GM23338 (cell line): ENCODE results near the gene USP8. TPM values are rescaled to one million over a fixed set of nuclear protein-coding genes. Genes with fewer than 3 reads are reported as not detected.

Source experiments
- ATAC-seq: fragments of 200-7000 bp; cut with Tn5 transposase; 3 replicates; pipeline ENCODE4 v1.9.1; 2020
- DNase-seq: peaks from one replicate; pipeline ENCODE4 v3.0.0-alpha.2; 2015; ENCODE audit warnings: low spot score
- H2AFZ ChIP-seq: fragments of 200-600 bp; sonication (generic); 2 replicates; pipeline ENCODE4 v1.8.0; 2016; ENCODE audit warnings: antibody characterized with exemption, mild to moderate bottlenecking, moderate library complexity
- H3F3A ChIP-seq: fragments of 200-600 bp; sonication (generic); replicated peaks from 2 replicates; pipeline ENCODE4 v1.8.0; 2017; ENCODE audit warnings: antibody characterized with exemption, mixed run types, low read depth
- H3K27ac ChIP-seq: fragments of 200-600 bp; sonication (generic); 2 replicates; pipeline ENCODE4 v1.6.1; 2016; ENCODE audit warnings: low read depth
- H3K27me3 ChIP-seq: fragments of 200-600 bp; sonication (generic); 2 replicates; pipeline ENCODE4 v1.8.0; 2016; ENCODE audit warnings: mild to moderate bottlenecking, mixed run types, moderate library complexity; ENCODE audit not compliant: insufficient read depth
- H3K36me3 ChIP-seq: fragments of 200-600 bp; sonication (generic); 2 replicates; pipeline ENCODE4 v1.8.0; 2016; ENCODE audit warnings: mild to moderate bottlenecking; ENCODE audit not compliant: insufficient read depth
- H3K4me1 ChIP-seq: fragments of 200-600 bp; sonication (generic); 2 replicates; pipeline ENCODE4 v1.8.0; 2016; ENCODE audit warnings: mild to moderate bottlenecking, moderate library complexity; ENCODE audit not compliant: insufficient read depth
- H3K4me2 ChIP-seq: fragments of 200-600 bp; sonication (generic); 2 replicates; pipeline ENCODE4 v1.7.1; 2017; ENCODE audit warnings: mixed run types
- H3K4me3 ChIP-seq: fragments of 200-600 bp; sonication (generic); 2 replicates; pipeline ENCODE4 v1.6.1; 2016; ENCODE audit warnings: mixed run types
- H3K79me2 ChIP-seq: fragments of 200-600 bp; sonication (generic); replicated peaks from 2 replicates; pipeline ENCODE4 v1.8.0; 2017; ENCODE audit warnings: mild to moderate bottlenecking; ENCODE audit not compliant: insufficient read depth
- H3K9me2 ChIP-seq: fragments of 200-600 bp; sonication (generic); 2 replicates; pipeline ENCODE4 v1.8.0; 2017; ENCODE audit not compliant: insufficient read depth
- H4K20me1 ChIP-seq: fragments of 200-600 bp; sonication (generic); replicated peaks from 2 replicates; pipeline ENCODE4 v1.8.0; 2017; ENCODE audit warnings: mild to moderate bottlenecking; ENCODE audit not compliant: insufficient read depth
- H3K27ac Mint-ChIP-seq: 2 replicates; pipeline ENCODE4 v1.8.0; 2020; ENCODE audit warnings: inconsistent platforms, mild to moderate bottlenecking, moderate library complexity, mixed read lengths
- H3K27me3 Mint-ChIP-seq: 3 replicates; pipeline ENCODE4 v1.8.0; 2022; ENCODE audit warnings: low read depth, mild to moderate bottlenecking, moderate library complexity, mixed read lengths, inconsistent platforms; ENCODE audit not compliant: insufficient read depth, poor library complexity
- H3K36me3 Mint-ChIP-seq: 3 replicates; pipeline ENCODE4 v1.8.0; 2021; ENCODE audit warnings: low read depth, mild to moderate bottlenecking, inconsistent platforms, moderate library complexity, mixed read lengths
- H3K4me1 Mint-ChIP-seq: 3 replicates; pipeline ENCODE4 v1.8.0; 2020; ENCODE audit warnings: mild to moderate bottlenecking, inconsistent platforms, mixed read lengths
- H3K4me3 Mint-ChIP-seq: 3 replicates; pipeline ENCODE4 v1.8.0; 2021; ENCODE audit warnings: moderate library complexity, mild to moderate bottlenecking, inconsistent platforms, mixed read lengths
- H3K9me3 Mint-ChIP-seq: 3 replicates; pipeline ENCODE4 v1.8.0; 2020; ENCODE audit warnings: moderate library complexity, mild to moderate bottlenecking, inconsistent platforms, mixed read lengths
- EZH2 ChIP-seq: fragments of 200-600 bp; sonication (generic); IDR thresholded peaks from one replicate; pipeline ENCODE4 v1.8.0; 2017; ENCODE audit warnings: antibody characterized with exemption, mild to moderate bottlenecking, low read depth; ENCODE audit not compliant: unreplicated experiment
- EZH2phosphoT487 ChIP-seq: fragments of 200-600 bp; sonication (generic); IDR thresholded peaks from one replicate; pipeline ENCODE4 v1.8.1; 2018; ENCODE audit warnings: antibody characterized with exemption; ENCODE audit not compliant: unreplicated experiment
- JUNB ChIP-seq: IDR thresholded peaks from one replicate; pipeline ENCODE4 v1.6.1; 2016; ENCODE audit warnings: antibody characterized with exemption; ENCODE audit not compliant: unreplicated experiment
- NANOG ChIP-seq: IDR thresholded peaks from 2 replicates; pipeline ENCODE4 v1.6.1; 2016; ENCODE audit warnings: antibody characterized with exemption, borderline replicate concordance
- POLR2AphosphoS5 ChIP-seq: IDR thresholded peaks from 2 replicates; pipeline ENCODE4 v1.6.1; 2016; ENCODE audit warnings: antibody characterized with exemption, low read depth
- STAT1 ChIP-seq: IDR thresholded peaks from one replicate; pipeline ENCODE4 v1.6.1; 2016; ENCODE audit warnings: antibody characterized with exemption; ENCODE audit not compliant: unreplicated experiment
- ZNF114 ChIP-seq: fragments of 250-450 bp; sonication (Bioruptor Pico); IDR thresholded peaks from 2 replicates; pipeline ENCODE4 v1.5.0; 2020; ENCODE audit warnings: mild to moderate bottlenecking, moderate library complexity
- ZNF331 ChIP-seq: fragments of 250-450 bp; sonication (Bioruptor Pico); IDR thresholded peaks from 2 replicates; pipeline ENCODE4 v1.5.0; 2020; ENCODE audit warnings: low read depth, mild to moderate bottlenecking, moderate library complexity
- polyA plus RNA-seq: library from polyadenylated mRNA; unstranded; fragments of >200 nt; fragmentation: Nextera tagmentation; extraction: Ambion mirVana; gene quantifications from 2 replicates; pipeline ENCODE4 v1.2.1, GENCODE V29; 2016
- total RNA-seq: library from RNA; depleted of rRNA; stranded (reverse); fragments of >200 nt; shearing (Covaris generic); gene quantifications from 2 replicates; pipeline ENCODE4 v1.2.3, GENCODE V29; 2014
- TF ChIP-seq, protein P1 (sequence below): IDR thresholded peaks from one replicate; pipeline ENCODE4 v1.6.1; 2018; ENCODE audit warnings: antibody characterized with exemption; ENCODE audit not compliant: unreplicated experiment
- TF ChIP-seq, protein P2 (sequence below), 2 experiments: fragments of 200-600 bp in 1 of 2; sonication (generic) in 1 of 2; conservative IDR thresholded peaks; 2 replicates each; pipeline versions ENCODE4 v1.5.1 to v1.6.1; 2016 to 2017; ENCODE audit warnings: antibody characterized with exemption in 2 of 2, low read depth in 2 of 2, mild to moderate bottlenecking in 2 of 2, moderate library complexity in 1 of 2
- TF ChIP-seq, protein P3 (sequence below): IDR thresholded peaks from 2 replicates; pipeline ENCODE4 v1.6.1; 2016; ENCODE audit warnings: antibody characterized with exemption

The USP8 gene
- total and polyA plus RNA-seq, 2 experiments from 2014 or later, result 64.8 to 68.6 TPM

DNA sequence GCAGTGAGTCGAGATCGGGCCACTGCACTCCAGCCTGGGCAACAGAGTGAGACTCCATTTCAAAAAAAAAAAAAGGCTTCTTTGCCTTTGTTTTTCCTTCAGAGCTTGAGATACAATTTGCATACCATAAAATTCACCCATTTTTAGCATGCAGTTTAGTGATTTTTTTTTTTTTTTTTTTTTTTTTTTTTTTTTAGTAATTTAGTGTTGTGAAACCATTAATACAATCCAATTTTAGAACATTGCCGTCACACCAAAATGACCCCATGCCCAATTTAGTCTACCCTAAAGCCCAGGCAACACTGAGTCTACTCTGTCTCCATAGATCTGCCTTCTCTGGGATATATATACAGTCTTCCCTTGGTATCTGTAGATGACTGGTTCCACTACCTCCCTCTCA lies 61.2 kb downstream of the USP8 start:
- Histone ChIP-seq H3K9me2 (no peaks in the 10 kb centered on the region), H3K4me1 (no peaks in the 10 kb centered on the region), H3K36me3 (peaks cover 21% of the 10 kb centered on the region), H3K27ac (no peak overlapping the region), H2AFZ (no peak overlapping the region), H3F3A (no peaks in the 10 kb centered on the region), H3K79me2 (no peaks in the 10 kb centered on the region), H4K20me1 (0 out of 2 replicates have a peak, but pooled peaks cover 5% of the 10 kb centered on the region), H3K4me2 (no peak overlapping the region), H3K4me3 (no peak overlapping the region), H3K27me3 (no peaks in the 10 kb centered on the region)
- H3K9me3 Mint-ChIP-seq, result no peaks in the 10 kb centered on the region
- DNase-seq, result no peak
- H3K4me1 Mint-ChIP-seq, result peaks cover 3% of the 10 kb centered on the region; the same call in 2 of the 3 replicates
- H3K27me3 Mint-ChIP-seq, result peaks cover 3% of the 10 kb centered on the region
- peaks cover 46% of the 10 kb centered on the region for H3K36me3 Mint-ChIP-seq
- no peak overlapping the region for H3K4me3 Mint-ChIP-seq
- TF ChIP-seq EZH2phosphoT487, result no peak
- TF ChIP-seq EZH2, result no peak
- TF ChIP-seq, protein P1, sequence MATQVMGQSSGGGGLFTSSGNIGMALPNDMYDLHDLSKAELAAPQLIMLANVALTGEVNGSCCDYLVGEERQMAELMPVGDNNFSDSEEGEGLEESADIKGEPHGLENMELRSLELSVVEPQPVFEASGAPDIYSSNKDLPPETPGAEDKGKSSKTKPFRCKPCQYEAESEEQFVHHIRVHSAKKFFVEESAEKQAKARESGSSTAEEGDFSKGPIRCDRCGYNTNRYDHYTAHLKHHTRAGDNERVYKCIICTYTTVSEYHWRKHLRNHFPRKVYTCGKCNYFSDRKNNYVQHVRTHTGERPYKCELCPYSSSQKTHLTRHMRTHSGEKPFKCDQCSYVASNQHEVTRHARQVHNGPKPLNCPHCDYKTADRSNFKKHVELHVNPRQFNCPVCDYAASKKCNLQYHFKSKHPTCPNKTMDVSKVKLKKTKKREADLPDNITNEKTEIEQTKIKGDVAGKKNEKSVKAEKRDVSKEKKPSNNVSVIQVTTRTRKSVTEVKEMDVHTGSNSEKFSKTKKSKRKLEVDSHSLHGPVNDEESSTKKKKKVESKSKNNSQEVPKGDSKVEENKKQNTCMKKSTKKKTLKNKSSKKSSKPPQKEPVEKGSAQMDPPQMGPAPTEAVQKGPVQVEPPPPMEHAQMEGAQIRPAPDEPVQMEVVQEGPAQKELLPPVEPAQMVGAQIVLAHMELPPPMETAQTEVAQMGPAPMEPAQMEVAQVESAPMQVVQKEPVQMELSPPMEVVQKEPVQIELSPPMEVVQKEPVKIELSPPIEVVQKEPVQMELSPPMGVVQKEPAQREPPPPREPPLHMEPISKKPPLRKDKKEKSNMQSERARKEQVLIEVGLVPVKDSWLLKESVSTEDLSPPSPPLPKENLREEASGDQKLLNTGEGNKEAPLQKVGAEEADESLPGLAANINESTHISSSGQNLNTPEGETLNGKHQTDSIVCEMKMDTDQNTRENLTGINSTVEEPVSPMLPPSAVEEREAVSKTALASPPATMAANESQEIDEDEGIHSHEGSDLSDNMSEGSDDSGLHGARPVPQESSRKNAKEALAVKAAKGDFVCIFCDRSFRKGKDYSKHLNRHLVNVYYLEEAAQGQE, result no peak
- TF ChIP-seq, protein P2, sequence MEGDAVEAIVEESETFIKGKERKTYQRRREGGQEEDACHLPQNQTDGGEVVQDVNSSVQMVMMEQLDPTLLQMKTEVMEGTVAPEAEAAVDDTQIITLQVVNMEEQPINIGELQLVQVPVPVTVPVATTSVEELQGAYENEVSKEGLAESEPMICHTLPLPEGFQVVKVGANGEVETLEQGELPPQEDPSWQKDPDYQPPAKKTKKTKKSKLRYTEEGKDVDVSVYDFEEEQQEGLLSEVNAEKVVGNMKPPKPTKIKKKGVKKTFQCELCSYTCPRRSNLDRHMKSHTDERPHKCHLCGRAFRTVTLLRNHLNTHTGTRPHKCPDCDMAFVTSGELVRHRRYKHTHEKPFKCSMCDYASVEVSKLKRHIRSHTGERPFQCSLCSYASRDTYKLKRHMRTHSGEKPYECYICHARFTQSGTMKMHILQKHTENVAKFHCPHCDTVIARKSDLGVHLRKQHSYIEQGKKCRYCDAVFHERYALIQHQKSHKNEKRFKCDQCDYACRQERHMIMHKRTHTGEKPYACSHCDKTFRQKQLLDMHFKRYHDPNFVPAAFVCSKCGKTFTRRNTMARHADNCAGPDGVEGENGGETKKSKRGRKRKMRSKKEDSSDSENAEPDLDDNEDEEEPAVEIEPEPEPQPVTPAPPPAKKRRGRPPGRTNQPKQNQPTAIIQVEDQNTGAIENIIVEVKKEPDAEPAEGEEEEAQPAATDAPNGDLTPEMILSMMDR (conservative IDR thresholded peaks at IDR 0.05; ENCODE audit: low read depth in 2 of 2), result no peak
- no peak for TF ChIP-seq NANOG
- ATAC-seq, result no peak
- H3K27ac Mint-ChIP-seq, result no peak overlapping the region

DNA sequence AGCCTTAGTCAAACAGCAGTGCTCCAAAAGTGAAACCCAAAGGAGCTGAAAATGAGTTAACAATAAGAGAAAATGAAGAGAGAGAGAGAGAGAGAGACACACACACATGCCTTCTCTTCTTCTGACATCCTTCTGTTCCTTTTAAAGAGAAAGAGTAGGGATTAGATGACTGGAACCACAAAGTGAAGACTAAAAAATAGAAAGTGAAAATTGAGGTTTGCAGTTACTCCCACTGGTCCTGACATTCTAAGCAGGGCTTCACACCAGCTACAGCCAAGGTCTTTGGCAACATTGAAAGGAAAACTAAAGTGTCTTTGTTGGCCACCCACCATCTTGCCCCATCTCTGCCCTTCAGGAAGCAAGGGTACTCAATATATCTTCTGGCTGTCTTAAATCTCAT lies 63.1 kb downstream of the USP8 start:
- H3K27me3 ChIP-seq, result no peaks in the 10 kb centered on the region
- H3K4me2 ChIP-seq, result no peak overlapping the region
- no peak overlapping the region for H3K4me3 Mint-ChIP-seq
- H3K27me3 Mint-ChIP-seq, result peaks cover 3% of the 10 kb centered on the region
- H2AFZ ChIP-seq, result no peak overlapping the region
- H3K36me3 ChIP-seq, result peaks cover 19% of the 10 kb centered on the region
- DNase-seq, result no peak
- H3K4me1 Mint-ChIP-seq, result peaks cover 3% of the 10 kb centered on the region; the same call in 2 of the 3 replicates
- no peak for ATAC-seq
- H3K27ac ChIP-seq, result no peak overlapping the region
- H3K4me1 ChIP-seq, result no peaks in the 10 kb centered on the region
- H3K79me2 ChIP-seq, result no peaks in the 10 kb centered on the region
- TF ChIP-seq, protein P3, sequence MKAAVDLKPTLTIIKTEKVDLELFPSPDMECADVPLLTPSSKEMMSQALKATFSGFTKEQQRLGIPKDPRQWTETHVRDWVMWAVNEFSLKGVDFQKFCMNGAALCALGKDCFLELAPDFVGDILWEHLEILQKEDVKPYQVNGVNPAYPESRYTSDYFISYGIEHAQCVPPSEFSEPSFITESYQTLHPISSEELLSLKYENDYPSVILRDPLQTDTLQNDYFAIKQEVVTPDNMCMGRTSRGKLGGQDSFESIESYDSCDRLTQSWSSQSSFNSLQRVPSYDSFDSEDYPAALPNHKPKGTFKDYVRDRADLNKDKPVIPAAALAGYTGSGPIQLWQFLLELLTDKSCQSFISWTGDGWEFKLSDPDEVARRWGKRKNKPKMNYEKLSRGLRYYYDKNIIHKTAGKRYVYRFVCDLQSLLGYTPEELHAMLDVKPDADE, result no peak
- TF ChIP-seq POLR2AphosphoS5 (no peak), EZH2 (no peak), NANOG (no peak), STAT1 (no peak), ZNF331 (CRISPR knock-in tag) (no peak), ZNF114 (no peak), EZH2phosphoT487 (no peak), JUNB (no peak)
- TF ChIP-seq, protein P2 (conservative IDR thresholded peaks at IDR 0.05; ENCODE audit: low read depth in 2 of 2), result no peak
- peaks cover 48% of the 10 kb centered on the region for H3K36me3 Mint-ChIP-seq
- no peaks in the 10 kb centered on the region for H3K9me3 Mint-ChIP-seq
- H4K20me1 ChIP-seq, result no peaks in the 10 kb centered on the region
- no peaks in the 10 kb centered on the region for H3F3A ChIP-seq
- no peaks in the 10 kb centered on the region for H3K9me2 ChIP-seq
- no peak overlapping the region for H3K4me3 ChIP-seq
- no peak overlapping the region for H3K27ac Mint-ChIP-seq
